GM21447 (cell line): Measurements from ENCODE around the gene LRRC63.
"Not testable (repeated sequence)": the region's sequence is repeated elsewhere in the genome, so short reads cannot be mapped to it uniquely, and the experiment has no call there.

Experiments
- ATAC-seq: cut with Tn5 transposase; IDR thresholded peaks from one replicate; pipeline ENCODE4 v1.9.1; 2021; ENCODE audit not compliant: unreplicated experiment

Gene LRRC63, protein sequence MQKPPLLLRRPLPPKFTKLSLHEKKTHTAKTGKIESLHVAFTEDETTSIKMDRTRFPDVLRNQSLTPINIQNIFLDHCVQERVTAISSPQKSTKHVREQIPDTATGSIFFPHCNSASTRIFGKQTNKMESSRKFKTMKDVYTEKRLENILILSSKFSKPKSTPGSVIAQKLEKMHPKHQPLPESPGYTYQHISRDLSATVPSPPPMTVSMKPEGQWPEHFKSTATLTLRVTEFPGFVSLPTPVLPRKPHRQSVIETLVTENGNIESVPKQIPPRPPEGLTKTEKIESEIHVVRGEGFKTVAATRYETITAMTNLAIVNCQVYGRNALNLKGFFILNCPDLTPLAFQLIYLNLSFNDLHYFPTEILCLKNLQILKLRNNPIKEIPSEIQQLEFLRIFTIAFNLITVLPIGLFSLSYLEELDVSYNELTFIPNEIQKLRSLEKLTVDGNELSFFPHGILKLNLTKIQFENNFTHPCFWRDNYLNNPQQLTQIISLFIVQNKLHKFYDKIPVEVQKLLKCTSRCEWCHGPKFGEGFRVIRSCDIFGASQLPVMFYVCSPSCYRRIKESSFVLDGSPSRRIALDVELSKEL

DNA sequence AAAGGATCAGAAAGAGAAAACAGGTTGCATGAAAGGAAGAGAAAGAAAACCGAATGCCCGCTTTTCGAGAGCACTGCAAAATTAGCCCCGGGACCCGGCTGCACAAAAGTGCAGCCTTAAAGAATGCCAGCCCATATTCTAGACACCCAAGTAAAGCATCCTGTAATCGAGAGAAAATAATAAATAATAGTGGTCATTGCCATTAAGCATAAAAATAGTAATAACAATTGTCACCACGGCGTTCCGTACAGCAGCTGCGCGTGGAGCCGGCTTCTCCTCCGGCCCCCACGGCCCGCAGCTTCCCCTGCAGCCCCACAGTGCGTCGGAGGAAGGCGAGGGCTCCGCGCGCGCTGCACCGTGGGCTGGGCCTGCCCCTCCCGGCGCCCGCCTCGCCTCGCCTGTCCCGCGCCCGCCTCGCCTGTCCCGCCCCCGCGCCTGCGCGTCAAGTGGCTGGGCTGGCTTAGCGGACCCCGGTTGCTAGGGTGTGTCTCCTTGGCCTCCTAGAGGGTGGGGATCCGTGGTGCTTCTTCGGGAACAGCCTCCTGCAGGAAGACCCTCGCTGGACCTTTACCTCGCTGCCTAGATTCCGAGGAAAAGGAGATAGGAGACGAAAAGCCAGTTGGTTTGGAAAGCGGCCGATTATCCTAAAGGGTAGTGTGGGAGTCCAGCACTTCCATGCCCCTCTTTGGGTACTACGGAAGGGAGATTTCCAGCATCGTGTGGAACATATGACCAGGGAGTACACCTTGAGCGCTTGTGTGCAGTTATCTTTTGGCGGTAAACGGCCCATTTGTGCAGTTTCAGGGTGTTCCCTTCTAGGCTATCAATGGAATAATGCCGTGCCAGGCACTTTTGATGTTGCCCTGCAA, at the start of gene LRRC63:
TSS of gene LRRC63 (plus strand) at position 446 of the 869 bp plus-strand sequence. CDS start 1,107 bp downstream, outside the sequence.
- ATAC-seq = peak; percentile 96

DNA sequence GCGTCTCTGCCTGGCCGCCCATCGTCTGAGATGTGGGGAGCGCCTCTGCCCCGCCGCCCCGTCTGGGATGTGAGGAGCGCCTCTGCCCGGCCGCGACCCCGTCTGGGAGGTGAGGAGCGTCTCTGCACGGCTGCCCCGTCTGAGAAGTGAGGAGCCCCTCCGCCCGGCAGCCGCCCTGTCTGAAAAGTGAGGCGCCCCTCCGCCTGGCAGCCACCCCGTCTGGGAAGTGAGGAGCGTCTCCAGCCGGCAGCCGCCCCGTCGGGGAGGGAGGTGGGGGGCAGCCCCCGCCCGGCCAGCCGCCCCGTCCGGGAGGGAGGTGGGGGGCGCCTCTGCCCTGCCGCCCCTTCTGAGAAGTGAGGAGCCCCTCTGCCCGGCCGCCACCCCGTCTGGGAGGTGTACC, 49.0 kb upstream of the LRRC63 start:
- not testable (repeated sequence) for ATAC-seq

GRCh38 chr13:46164661-46165060, 47.1 kb upstream of the LRRC63 start:
- no peak for ATAC-seq

GRCh38 chr13:46165485-46166223, 46.1 kb upstream of the LRRC63 start:
- peak; percentile 48 for ATAC-seq

GRCh38 chr13:46166224-46166584, 45.5 kb upstream of the LRRC63 start:
- no peak for ATAC-seq

DNA sequence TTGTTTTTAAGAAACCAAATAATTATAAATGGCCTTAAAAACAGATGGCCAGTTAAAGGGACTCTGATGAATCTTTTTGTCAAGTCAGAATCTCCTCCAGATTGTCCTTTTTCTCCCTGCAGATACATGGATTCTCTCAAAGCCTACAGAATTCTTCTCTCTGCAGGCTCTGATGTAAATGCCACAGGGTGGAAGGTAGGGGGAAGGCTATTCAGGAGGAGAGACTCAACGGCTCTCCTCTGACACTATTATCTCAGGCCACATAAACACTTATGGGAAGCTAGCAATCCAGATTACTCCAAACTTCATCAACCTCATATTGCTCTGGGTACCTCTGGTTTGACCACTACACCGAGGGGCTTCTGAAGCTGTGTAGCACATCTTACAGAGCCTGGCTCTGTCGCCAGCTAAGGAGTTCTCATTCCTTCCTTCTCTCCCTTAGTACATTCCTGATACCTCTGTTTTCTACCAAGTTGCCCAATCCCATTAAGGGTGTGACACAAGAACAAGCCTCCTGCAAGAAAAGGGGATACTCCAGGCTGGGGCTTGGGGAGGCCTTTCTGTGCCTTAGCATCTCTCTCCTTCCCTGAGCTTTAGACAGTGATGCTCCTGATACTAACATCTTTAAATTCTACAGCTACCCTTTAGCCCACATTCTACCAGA, 44.6 kb upstream of the LRRC63 start:
- ATAC-seq = no peak

DNA sequence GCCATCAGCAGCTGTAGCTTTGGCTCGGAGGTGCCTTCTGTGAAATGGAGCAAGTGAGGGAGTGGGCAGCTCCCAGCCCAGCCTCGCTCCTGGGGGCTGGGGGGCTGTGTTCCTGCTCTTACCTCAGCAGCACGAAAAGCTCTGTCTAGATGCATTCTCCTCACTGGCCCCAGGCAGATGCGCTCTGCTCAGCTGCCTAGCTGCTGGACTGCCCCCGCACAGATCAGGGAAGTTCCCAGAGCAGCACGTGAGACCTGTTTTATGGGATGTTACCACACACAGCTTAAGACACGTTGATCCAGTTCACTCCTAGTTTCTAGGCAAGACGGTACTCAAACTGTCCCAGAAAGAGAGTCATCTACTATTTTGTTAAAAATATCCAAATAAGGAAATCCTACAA, 43.4 kb upstream of the LRRC63 start:
- ATAC-seq = peak; percentile 29

DNA sequence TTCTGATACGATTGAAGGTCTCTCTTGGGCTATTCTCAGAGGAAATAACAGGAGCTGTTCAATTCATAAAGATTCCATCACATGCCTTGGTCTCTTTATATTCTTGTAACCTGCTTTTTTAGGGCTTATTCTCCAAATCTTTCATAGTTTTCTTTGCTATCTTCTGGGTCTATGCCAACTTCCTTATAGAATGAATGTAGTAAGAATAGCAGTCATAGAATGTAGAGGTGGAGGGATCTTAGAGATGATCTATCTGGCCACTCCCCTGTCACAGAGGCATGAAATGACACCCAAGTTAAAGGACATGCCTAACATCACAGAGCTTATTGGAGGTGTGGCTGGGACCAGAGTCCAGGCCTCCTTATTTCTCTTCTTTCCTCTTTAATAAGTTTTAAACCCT, 42.9 kb upstream of the LRRC63 start:
- ATAC-seq = no peak

- no peak for ATAC-seq
These were observed 42.0 kb upstream of the LRRC63 start for GRCh38 chr13:46169758-46170157.

GRCh38 chr13:46170268-46170667, 41.5 kb upstream of the LRRC63 start:
- ATAC-seq = no peak

- no peak for ATAC-seq
These were observed 41.0 kb upstream of the LRRC63 start for GRCh38 chr13:46170687-46171086.

DNA sequence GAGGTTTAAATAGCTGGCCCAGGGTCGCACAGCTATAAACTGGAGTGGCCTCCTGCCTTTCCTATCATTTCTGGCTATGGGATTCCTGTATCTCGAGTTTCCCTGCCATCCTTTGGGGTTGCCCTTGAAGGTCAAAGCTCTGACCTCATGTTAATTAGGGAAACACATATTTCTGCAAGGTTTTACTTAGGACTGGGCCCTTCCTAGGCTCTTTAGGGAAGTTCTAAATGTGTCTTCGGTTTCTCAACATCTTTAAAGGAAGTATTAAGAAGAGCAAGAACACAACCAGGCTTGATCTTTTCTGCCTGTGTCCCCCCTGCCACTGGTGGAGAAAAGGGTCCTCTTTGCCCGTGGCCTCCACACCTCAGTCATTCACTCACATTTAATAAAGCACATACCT, 40.5 kb upstream of the LRRC63 start:
- ATAC-seq = no peak

- no peak for ATAC-seq
These were observed 40.0 kb upstream of the LRRC63 start for GRCh38 chr13:46171739-46172138.

GRCh38 chr13:46172531-46172991, 39.2 kb upstream of the LRRC63 start:
- ATAC-seq = peak; percentile 30

- no peak for ATAC-seq
These were observed 38.1 kb upstream of the LRRC63 start for GRCh38 chr13:46173656-46174055.

- ATAC-seq = peak; percentile 41
These were observed 35.0 kb upstream of the LRRC63 start for GRCh38 chr13:46176756-46177155.

DNA sequence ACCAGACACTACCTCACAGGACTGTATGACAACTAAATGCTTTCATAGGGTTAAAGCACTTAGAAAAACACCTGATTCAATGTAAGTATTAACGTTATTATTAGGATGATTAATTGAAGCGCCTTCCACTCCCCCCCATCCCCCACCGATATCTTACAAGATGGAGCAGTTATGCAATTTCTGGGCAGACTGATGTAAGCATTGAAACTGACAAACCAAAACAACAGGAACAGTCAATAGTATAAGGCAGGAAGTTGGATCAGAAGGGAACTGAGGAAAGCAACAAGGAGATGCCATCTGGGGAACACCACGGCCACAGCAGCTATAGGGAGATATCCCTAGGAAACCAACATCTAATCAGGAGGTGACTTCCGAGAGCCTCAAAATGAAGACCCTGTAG, 33.6 kb upstream of the LRRC63 start:
- ATAC-seq = no peak

GRCh38 chr13:46178821-46179220, 32.9 kb upstream of the LRRC63 start:
- ATAC-seq = no peak

- ATAC-seq = no peak
These were observed 32.2 kb upstream of the LRRC63 start for GRCh38 chr13:46179491-46179908.
